ENCODE data around the gene PAX5.
A peak's percentile ranks its signal among the peaks of the same experiment; 100 is the strongest.
"Not testable (repeated sequence)": the region's sequence is repeated elsewhere in the genome, so short reads cannot be mapped to it uniquely, and the experiment has no call there.

The PAX5 gene

GRCh38 chr9:37033682-37034304, at the start of gene PAX5:
Gene PAX5 (minus strand): TSS chr9:37034268. CDS start chr9:37034031, 237 bp downstream.
- no peak for DNase-seq (ENCODE audit: low read depth)
- no peak for TF ChIP-seq CTCF (IDR thresholded peaks at IDR 0.05; ENCODE audit: insufficient read depth, low read depth, low read length, missing control alignments)
- peak within 1 kb of the TSS; percentile 87 for H3K4me3 ChIP-seq (ENCODE audit: low read depth, low read length)

GRCh38 chr9:37083654-37084053, 49.6 kb upstream of the PAX5 start:
- no peak for TF ChIP-seq CTCF (IDR thresholded peaks at IDR 0.05; ENCODE audit: insufficient read depth, low read depth, low read length, missing control alignments)
- no peak overlapping the region for H3K4me3 ChIP-seq (ENCODE audit: low read depth, low read length)
- DNase-seq (ENCODE audit: low read depth) = no peak

GRCh38 chr9:37082214-37082765, 48.2 kb upstream of the PAX5 start:
- peak; percentile 23 for DNase-seq (ENCODE audit: low read depth)
- TF ChIP-seq CTCF (IDR thresholded peaks at IDR 0.05; ENCODE audit: insufficient read depth, low read depth, low read length, missing control alignments) = no peak
- H3K4me3 ChIP-seq (ENCODE audit: low read depth, low read length) = peak overlapping the region; percentile 69

GRCh38 chr9:37081507-37081906, 47.4 kb upstream of the PAX5 start:
- not testable (repeated sequence) for DNase-seq (ENCODE audit: low read depth)
- H3K4me3 ChIP-seq (ENCODE audit: low read depth, low read length) = peak overlapping the region; percentile 69

- DNase-seq (ENCODE audit: low read depth) = not testable (repeated sequence)
Observed at GRCh38 chr9:37080165-37080628, 46.1 kb upstream of the PAX5 start.

GRCh38 chr9:37079370-37080164, 45.5 kb upstream of the PAX5 start:
- H3K4me3 ChIP-seq (ENCODE audit: low read depth, low read length) = peak overlapping the region; percentile 69
- DNase-seq (ENCODE audit: low read depth) = peak; percentile 98
- no peak for TF ChIP-seq CTCF (IDR thresholded peaks at IDR 0.05; ENCODE audit: insufficient read depth, low read depth, low read length, missing control alignments)

More at GRCh38 chr9:37080165-37080628, 46.1 kb upstream of the PAX5 start:
- peak overlapping the region; percentile 69 for H3K4me3 ChIP-seq (ENCODE audit: low read depth, low read length)

GRCh38 chr9:37074790-37075189, 40.7 kb upstream of the PAX5 start:
- H3K4me3 ChIP-seq (ENCODE audit: low read depth, low read length) = not testable (repeated sequence)
- DNase-seq (ENCODE audit: low read depth) = peak; percentile 44

GRCh38 chr9:37066139-37066725, 32.2 kb upstream of the PAX5 start:
- DNase-seq (ENCODE audit: low read depth) = peak; percentile 35
- no peak for TF ChIP-seq CTCF (IDR thresholded peaks at IDR 0.05; ENCODE audit: insufficient read depth, low read depth, low read length, missing control alignments)

More at GRCh38 chr9:37066139-37066725, 32.2 kb upstream of the PAX5 start:
- H3K4me3 ChIP-seq (ENCODE audit: low read depth, low read length) = no peak overlapping the region
